Mesothelial cell of epicardium (in vitro differentiated cells): ENCODE results near the gene MTOR. TPM values are rescaled to one million over a fixed set of nuclear protein-coding genes. Genes with fewer than 3 reads are reported as not detected.

Experiments
- DNase-seq, 2 experiments: peaks; one replicate each; pipeline ENCODE4 v3.0.0; 2021; ENCODE audit warnings: low spot score in 2 of 2; ENCODE audit not compliant: unreplicated experiment in 2 of 2
- H3K27ac Mint-ChIP-seq: 2 replicates; pipeline ENCODE4 v1.8.0; 2021; ENCODE audit warnings: mixed read lengths
- H3K27me3 Mint-ChIP-seq: 2 replicates; pipeline ENCODE4 v1.8.0; 2021; ENCODE audit warnings: low read depth, mixed read lengths
- H3K36me3 Mint-ChIP-seq: 2 replicates; pipeline ENCODE4 v1.8.0; 2021; ENCODE audit warnings: mixed read lengths
- H3K4me1 Mint-ChIP-seq: 2 replicates; pipeline ENCODE4 v1.8.0; 2021; ENCODE audit warnings: mixed read lengths
- H3K4me3 Mint-ChIP-seq: 2 replicates; pipeline ENCODE4 v1.8.0; 2021; ENCODE audit warnings: mild to moderate bottlenecking, moderate library complexity, mixed read lengths
- H3K9me3 Mint-ChIP-seq: 2 replicates; pipeline ENCODE4 v1.8.0; 2021; ENCODE audit warnings: mixed read lengths
- total RNA-seq: library from RNA; stranded (reverse); gene quantifications from 3 replicates; pipeline ENCODE4 v1.2.1, GENCODE V29; 2021
- TF ChIP-seq, protein P1 (sequence below): fragments of 200-600 bp; sonication (generic); IDR thresholded peaks from one replicate; pipeline ENCODE4 v1.5.0; 2021; ENCODE audit warnings: antibody characterized with exemption; ENCODE audit not compliant: unreplicated experiment

Gene MTOR
- total RNA-seq, 1 donor from 2014 or later: 49.3 TPM

DNA sequence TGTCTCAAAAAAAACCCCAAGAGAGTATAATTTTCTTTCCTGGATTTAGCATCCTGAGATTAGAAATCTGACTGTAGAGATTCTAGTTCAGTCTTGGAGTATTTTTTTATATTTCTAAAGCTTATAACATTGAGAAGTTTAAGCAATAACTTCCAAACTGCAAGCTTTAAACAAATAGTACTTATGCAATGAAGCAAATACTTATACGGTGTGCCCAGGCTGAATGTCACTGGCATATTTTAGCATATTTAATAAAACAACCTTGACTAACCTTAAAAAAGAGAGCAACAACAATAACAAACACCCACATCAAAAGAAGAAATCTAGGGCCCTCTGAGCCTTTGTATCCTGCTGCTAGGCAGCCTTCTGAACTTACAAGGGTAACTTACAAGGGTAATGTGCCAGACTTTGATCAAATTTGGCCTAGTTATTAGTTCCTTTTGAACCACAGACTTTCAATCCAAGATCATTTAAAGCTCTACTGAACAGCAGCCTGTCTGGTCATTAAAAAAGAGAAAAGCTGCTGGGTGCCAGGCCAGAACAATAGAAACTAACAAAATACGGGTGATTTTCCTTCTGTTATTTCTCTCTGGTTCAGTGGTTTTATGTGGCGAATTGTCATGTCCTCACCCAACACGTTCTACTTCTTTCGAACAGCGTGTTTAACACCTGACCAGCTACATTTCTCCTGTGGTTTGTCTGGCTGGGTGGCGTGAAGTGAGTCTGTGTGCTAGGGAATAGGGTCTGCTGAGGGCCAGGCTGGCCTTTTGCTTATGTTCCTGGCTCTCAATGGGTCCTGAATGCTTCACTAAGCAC lies 16.2 kb downstream of the MTOR start:
- no peaks in the 10 kb centered on the region for H3K4me1 Mint-ChIP-seq
- no peak overlapping the region for H3K27ac Mint-ChIP-seq
- no peak for DNase-seq
- TF ChIP-seq, protein P1, sequence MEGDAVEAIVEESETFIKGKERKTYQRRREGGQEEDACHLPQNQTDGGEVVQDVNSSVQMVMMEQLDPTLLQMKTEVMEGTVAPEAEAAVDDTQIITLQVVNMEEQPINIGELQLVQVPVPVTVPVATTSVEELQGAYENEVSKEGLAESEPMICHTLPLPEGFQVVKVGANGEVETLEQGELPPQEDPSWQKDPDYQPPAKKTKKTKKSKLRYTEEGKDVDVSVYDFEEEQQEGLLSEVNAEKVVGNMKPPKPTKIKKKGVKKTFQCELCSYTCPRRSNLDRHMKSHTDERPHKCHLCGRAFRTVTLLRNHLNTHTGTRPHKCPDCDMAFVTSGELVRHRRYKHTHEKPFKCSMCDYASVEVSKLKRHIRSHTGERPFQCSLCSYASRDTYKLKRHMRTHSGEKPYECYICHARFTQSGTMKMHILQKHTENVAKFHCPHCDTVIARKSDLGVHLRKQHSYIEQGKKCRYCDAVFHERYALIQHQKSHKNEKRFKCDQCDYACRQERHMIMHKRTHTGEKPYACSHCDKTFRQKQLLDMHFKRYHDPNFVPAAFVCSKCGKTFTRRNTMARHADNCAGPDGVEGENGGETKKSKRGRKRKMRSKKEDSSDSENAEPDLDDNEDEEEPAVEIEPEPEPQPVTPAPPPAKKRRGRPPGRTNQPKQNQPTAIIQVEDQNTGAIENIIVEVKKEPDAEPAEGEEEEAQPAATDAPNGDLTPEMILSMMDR: no peak
- H3K36me3 Mint-ChIP-seq: peaks cover 34% of the 10 kb centered on the region
- H3K27me3 Mint-ChIP-seq: no peaks in the 10 kb centered on the region
- no peak overlapping the region for H3K4me3 Mint-ChIP-seq
- H3K9me3 Mint-ChIP-seq: peaks cover 9% of the 10 kb centered on the region

DNA sequence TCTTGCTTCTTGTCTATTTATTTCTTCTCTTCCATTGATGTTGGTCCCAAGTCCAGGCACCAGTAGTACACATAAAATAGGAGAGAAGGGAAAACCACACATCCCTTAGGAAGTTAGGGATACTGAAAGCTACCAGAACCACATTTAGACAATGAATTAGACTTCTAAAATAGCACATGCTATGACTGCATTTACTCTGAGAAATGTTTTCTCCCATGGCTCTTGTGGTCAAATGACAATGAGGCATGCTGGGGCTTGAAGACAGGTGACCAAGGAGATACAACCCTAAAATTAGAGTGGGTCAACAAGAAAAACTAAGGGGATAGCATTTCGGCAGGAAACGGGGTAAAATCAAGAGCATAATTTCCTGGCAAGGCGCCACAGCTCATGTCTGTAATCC lies 17.1 kb downstream of the MTOR start:
- Mint-ChIP-seq H3K9me3 (peaks cover under 1% of the 10 kb centered on the region), H3K27ac (no peak overlapping the region), H3K27me3 (no peaks in the 10 kb centered on the region), H3K4me1 (no peaks in the 10 kb centered on the region), H3K4me3 (no peak overlapping the region), H3K36me3 (peaks cover 27% of the 10 kb centered on the region)
- DNase-seq: no peak
- TF ChIP-seq, protein P1: no peak

DNA sequence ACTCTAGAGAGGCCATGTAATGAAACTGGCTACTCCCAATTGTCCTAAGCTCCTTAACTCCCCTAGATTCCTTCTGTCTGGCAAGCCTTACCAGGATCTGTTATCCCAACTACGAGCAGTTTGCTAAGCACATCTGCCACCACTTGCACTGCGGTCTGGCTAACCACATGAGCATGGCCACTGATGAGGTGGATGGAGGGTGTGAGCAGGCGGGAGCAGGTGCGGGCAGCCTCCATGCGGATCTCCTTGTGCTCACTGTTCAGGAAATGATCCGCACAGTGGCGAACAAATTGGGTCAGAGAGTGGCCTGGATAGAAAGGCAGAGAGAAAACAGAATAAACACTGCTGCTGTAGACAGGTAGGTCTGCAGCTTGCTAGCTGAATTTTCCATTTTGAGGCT lies 24.0 kb downstream of the MTOR start:
- Mint-ChIP-seq H3K4me3 (no peak overlapping the region), H3K27ac (no peak overlapping the region), H3K27me3 (no peaks in the 10 kb centered on the region), H3K9me3 (no peaks in the 10 kb centered on the region), H3K36me3 (peaks cover 44% of the 10 kb centered on the region), H3K4me1 (no peaks in the 10 kb centered on the region)
- no peak for DNase-seq
- TF ChIP-seq, protein P1: no peak

DNA sequence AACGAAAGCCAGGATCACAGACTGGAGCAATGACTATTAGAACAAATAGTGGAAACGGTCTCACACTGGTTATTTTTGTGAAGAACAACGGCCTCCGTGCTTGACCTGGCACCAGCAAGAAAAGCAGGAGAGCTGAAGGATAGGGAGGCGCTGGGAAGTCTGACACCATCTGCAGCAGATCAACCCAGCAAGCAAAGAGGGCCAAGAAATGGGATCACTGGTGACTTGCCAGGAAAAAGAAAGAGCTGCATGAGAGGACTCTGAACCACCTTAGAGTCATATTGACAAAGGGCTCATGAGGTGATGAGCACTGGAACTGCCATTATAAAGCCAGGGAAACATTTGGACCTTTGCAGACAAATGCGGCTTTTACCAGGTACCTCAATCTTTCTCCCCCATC lies 25.0 kb downstream of the MTOR start:
- H3K4me1 Mint-ChIP-seq: no peaks in the 10 kb centered on the region
- peaks cover 44% of the 10 kb centered on the region for H3K36me3 Mint-ChIP-seq
- TF ChIP-seq, protein P1: no peak
- no peak overlapping the region for H3K27ac Mint-ChIP-seq
- no peaks in the 10 kb centered on the region for H3K9me3 Mint-ChIP-seq
- no peaks in the 10 kb centered on the region for H3K27me3 Mint-ChIP-seq
- no peak overlapping the region for H3K4me3 Mint-ChIP-seq
- DNase-seq: no peak

DNA sequence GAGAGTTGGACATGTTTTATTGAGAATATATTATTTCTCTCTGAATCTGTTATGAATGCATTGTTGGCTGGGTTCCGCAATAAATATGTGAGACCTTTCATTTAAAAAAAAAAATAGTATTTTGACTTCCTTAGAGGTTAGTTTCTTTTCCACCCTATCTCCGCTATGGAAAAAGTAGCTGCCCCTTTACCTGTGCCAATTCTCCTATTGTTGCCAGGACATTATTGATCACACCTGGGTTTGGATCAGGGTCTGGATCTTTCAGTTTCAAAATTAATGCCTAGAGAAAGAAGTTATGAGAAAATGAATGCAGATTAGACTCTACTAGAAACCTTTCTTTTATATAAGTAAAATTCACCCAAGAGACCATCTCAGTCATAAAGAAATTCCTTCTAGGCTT lies 29.1 kb downstream of the MTOR start:
- Mint-ChIP-seq H3K9me3 (no peaks in the 10 kb centered on the region), H3K4me3 (no peak overlapping the region), H3K36me3 (peaks cover 58% of the 10 kb centered on the region), H3K27ac (no peak overlapping the region), H3K27me3 (no peaks in the 10 kb centered on the region), H3K4me1 (no peaks in the 10 kb centered on the region)
- TF ChIP-seq, protein P1: no peak
- DNase-seq: no peak
